Measurements from ENCODE around the gene RBBP5. TPM values are rescaled to one million over a fixed set of nuclear protein-coding genes. Genes with fewer than 3 reads are reported as not detected.

Gene RBBP5
- total RNA-seq, 4 donors from 2014 or later = 11.8 to 18.1 (median 15.9) TPM

DNA sequence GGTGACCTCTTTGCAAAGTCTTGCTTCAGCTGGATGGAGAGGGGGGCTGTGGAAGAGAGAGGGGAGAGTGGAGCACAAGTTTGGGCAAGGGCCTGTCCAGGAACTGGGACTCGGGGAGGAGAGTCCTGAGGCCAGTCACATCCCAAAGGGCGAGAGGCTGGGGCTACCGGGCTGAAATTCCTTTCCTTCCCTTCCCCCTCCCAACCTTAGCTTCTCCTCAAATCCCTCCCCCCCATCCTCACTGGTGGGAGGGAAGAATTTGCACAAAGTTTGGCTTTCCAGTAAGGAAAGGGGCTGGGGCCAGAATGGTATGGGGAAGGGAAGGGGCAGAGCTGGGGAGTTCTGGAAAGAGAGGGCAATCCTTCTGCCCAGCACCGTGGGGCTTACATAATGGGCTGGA lies 77.9 kb downstream of the RBBP5 start:
- no peaks in the 10 kb centered on the region for H3K36me3 ChIP-seq

GRCh38 chr1:205042911-205043806 lies 78.6 kb downstream of the RBBP5 start, which contains the start of gene CNTN2:
TSS of gene CNTN2 (plus strand) at chr1:205043212. CDS start at chr1:205053186, 9,974 bp downstream.
- peak within 1 kb of the TSS in 1 of 4 donors; percentile 29 for H3K27ac ChIP-seq
- H3K4me3 ChIP-seq = peak within 1 kb of the TSS in 1 of 2 donors; percentile 41
- WGBS, 2 donors (ENCODE audit: low coverage in 1 of 2) = no CpG with 5 or more reads among the region's 53 CpGs
- peaks cover 69% of the 10 kb centered on the region for H3K27me3 ChIP-seq
- H3K4me1 ChIP-seq = peaks cover 0 to 23% (median 0%) of the 10 kb centered on the region in 3 donors
- H3K36me3 ChIP-seq = no peaks in the 10 kb centered on the region
- H3K9me3 ChIP-seq = no peaks in the 10 kb centered on the region
- TF ChIP-seq POLR2A (IDR thresholded peaks at IDR 0.05) (no peak), POLR2AphosphoS5 (IDR thresholded peaks at IDR 0.05) (no peak), EP300 (IDR thresholded peaks at IDR 0.05) (no peak)
- TF ChIP-seq, protein P1, sequence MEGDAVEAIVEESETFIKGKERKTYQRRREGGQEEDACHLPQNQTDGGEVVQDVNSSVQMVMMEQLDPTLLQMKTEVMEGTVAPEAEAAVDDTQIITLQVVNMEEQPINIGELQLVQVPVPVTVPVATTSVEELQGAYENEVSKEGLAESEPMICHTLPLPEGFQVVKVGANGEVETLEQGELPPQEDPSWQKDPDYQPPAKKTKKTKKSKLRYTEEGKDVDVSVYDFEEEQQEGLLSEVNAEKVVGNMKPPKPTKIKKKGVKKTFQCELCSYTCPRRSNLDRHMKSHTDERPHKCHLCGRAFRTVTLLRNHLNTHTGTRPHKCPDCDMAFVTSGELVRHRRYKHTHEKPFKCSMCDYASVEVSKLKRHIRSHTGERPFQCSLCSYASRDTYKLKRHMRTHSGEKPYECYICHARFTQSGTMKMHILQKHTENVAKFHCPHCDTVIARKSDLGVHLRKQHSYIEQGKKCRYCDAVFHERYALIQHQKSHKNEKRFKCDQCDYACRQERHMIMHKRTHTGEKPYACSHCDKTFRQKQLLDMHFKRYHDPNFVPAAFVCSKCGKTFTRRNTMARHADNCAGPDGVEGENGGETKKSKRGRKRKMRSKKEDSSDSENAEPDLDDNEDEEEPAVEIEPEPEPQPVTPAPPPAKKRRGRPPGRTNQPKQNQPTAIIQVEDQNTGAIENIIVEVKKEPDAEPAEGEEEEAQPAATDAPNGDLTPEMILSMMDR (IDR thresholded peaks at IDR 0.05) = no peak
- no peak for ATAC-seq

More for the DNA sequence above, 77.9 kb downstream of the RBBP5 start:
- Histone ChIP-seq H3K4me3 (peak overlapping the region in 1 of 2 donors; percentile 41), H3K9me3 (no peaks in the 10 kb centered on the region), H3K27ac (no peak overlapping the region), H3K27me3 (peaks cover 73% of the 10 kb centered on the region), H3K4me1 (peaks cover 0 to 23% (median 0%) of the 10 kb centered on the region in 3 donors)
- TF ChIP-seq, protein P1 (IDR thresholded peaks at IDR 0.05) = no peak
- no peak for TF ChIP-seq POLR2AphosphoS5 (IDR thresholded peaks at IDR 0.05)
- no peak for TF ChIP-seq POLR2A (IDR thresholded peaks at IDR 0.05)
- no peak for TF ChIP-seq EP300 (IDR thresholded peaks at IDR 0.05)
- WGBS, 2 donors (ENCODE audit: low coverage in 1 of 2) = no CpG with 5 or more reads among the region's 4 CpGs
- ATAC-seq = no peak

DNA sequence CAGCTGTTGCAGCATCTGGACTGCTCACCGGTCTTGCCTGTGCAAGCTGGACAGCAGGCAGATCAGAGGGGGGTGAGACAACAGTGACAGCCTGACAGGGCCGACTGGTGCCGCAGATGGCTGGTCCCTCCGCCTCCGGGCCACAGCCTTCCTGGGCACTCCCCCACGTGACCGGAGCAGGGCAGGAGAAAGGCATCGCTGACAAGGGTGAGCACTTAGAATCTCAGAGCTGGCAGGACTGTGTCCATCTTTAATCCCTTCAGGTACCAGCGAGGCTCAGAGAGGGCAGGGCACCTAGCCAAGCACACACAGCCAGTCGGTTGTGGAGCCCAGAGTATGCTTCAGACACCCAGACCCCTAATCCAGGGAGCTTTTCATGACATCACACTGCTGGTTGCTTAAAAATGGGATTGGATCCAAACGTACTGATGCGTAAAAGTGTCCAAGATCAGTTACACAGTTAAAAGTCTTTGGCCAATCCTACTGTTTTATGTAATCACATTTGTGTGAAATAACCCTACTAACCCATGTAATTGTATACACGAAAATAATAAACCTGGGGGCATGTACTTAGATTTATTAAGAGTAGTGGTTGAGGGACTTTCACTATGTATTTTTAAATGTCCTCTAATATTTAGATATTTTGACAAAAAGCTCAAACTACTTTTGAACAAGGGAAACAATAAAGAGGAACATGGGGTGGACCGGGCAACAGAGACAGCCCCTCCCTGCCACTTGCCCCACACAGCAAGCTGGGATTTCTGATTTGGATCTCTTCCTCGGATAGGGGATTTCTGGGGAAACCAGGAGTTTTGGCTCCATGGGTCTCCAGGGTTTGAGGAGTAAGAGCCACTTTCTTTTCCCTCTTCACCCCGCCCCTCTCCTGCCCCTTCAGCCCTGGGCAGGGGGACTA lies 79.5 kb downstream of the RBBP5 start:
- WGBS, 2 donors (ENCODE audit: low coverage in 1 of 2) = 24 to 51% methylated on average over 2 to 3 of the region's 16 CpGs

DNA sequence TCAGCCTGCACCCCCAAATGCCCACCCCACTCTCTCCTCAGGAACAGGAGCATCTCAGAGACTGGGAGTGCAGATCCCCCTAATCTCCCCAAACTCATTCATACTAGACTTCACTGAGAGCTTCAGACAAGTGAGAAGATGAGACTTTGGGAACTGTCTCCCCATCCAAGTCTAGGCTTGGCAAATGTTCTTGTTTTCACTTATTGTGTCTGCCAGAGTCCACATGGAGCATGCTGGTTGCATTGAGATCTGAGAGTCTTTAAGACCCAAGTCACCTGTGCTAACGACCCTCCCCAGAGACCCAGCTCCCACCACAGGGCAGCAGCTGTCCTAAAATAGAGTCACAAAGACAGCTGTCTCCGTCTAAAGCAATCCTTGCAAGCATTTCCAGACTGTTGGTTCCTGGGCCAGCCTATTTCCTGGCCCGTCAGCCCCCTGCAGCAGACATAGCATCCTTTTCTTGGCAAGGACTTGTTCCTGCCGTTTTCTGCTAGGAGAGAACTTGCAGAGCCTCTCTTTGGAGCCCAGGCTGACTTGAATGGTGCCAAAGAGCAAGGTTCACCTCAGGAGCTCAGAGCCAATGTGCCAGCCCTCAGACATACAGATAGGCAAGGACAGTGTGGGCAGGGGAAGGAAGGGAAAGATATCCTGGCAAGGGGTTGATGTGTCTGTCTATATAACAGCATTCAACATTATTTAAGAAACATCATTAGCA lies 80.6 kb downstream of the RBBP5 start:
- no peak for TF ChIP-seq POLR2A (IDR thresholded peaks at IDR 0.05)
- TF ChIP-seq, protein P1 (IDR thresholded peaks at IDR 0.05) = no peak
- TF ChIP-seq POLR2AphosphoS5 (IDR thresholded peaks at IDR 0.05) = no peak
- TF ChIP-seq EP300 (IDR thresholded peaks at IDR 0.05) = no peak
- no peak overlapping the region for H3K27ac ChIP-seq
- 20 to 60% methylated on average over 1 of the region's 4 CpGs for WGBS, 2 donors (ENCODE audit: low coverage in 1 of 2)
- no peak overlapping the region for H3K4me3 ChIP-seq
- H3K36me3 ChIP-seq = no peaks in the 10 kb centered on the region
- H3K4me1 ChIP-seq = peaks cover 0 to 23% (median 0%) of the 10 kb centered on the region in 3 donors
- no peaks in the 10 kb centered on the region for H3K9me3 ChIP-seq
- H3K27me3 ChIP-seq = peaks cover 49% of the 10 kb centered on the region
- ATAC-seq = no peak

More for the DNA sequence above, 79.5 kb downstream of the RBBP5 start:
- peaks cover 60% of the 10 kb centered on the region for H3K27me3 ChIP-seq
- no peak overlapping the region for H3K27ac ChIP-seq
- TF ChIP-seq EP300 (IDR thresholded peaks at IDR 0.05) = no peak
- TF ChIP-seq, protein P1 (IDR thresholded peaks at IDR 0.05) = no peak
- TF ChIP-seq POLR2AphosphoS5 (IDR thresholded peaks at IDR 0.05) = no peak
- no peak for TF ChIP-seq POLR2A (IDR thresholded peaks at IDR 0.05)
- H3K4me1 ChIP-seq = peaks cover 0 to 23% (median 0%) of the 10 kb centered on the region in 3 donors
- no peak for ATAC-seq
- H3K36me3 ChIP-seq = no peaks in the 10 kb centered on the region
- H3K4me3 ChIP-seq = peak overlapping the region in 1 of 2 donors; percentile 41
- H3K9me3 ChIP-seq = no peaks in the 10 kb centered on the region
